ENCODE results near the gene MAB21L3.
A peak's percentile ranks its signal among the peaks of the same experiment; 100 is the strongest.

The MAB21L3 gene

DNA sequence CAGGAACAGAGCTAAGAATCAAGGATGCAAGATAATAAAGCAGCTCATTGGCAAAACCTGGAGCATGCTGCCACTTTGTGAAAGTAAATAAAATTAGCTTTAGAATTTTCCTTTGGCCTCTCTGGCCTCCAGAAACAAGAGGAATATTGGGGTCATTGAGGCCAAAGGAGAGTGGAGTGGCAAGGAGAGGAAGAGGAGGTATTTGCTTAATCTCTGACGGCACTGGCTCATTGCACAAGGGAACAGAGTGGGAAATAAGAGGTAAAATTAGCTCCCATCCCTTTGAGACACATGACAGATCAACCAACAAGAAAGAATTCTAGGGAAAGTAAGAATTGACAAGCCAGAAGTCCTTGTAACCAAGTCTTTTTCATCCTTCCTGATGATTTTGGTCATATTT lies 48.4 kb downstream of the MAB21L3 start:
- no peak overlapping the region for H3K4me3 ChIP-seq (ENCODE audit: low read length)
- DNase-seq (ENCODE audit: low read depth, low spot score), result no peak

DNA sequence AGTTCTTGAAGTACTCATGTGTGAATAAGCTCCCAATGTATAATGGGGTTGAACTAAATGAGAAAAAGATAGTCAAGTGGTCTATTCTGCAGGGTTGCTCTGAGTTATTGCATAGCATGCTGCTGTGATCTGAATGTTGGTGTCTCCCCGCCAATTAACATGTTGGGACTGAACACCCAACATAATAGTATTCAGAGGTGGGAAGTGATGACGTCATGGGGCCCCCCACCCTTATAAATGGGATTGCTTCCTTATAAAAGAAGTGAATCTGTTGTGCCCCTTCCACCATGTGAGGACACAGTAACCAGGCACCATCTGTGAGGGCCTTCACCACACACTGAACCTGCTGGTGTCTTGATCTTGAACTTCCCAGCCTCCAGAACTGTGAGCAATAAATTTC lies 50.2 kb downstream of the MAB21L3 start:
- no peak overlapping the region for H3K4me3 ChIP-seq (ENCODE audit: low read length)
- DNase-seq (ENCODE audit: low read depth, low spot score), result no peak

DNA sequence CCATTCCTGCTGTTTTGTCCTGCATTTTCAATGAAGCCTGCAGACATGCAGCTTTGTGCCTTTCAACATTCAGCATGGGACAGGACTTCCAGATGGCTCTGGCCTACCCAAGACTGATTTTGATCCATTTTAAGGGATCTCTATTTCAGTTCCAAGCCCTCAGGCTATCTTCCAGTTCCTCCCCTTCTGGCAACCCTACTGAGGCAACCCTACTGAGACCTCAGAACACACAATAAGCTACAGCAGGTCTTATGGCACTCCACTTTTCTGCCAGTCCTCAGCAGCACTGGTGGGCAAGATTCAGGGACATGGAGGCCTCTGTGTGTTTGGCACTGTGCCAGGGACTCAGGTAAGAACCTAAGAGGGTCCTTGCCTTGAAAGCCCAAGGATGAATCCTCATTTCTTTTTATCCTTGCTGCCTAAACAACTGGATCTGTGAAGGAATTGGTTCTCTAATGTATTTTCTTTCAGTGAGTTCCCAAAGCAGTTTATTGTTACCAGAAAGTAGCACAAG lies 50.7 kb downstream of the MAB21L3 start:
- no peak for DNase-seq (ENCODE audit: low read depth, low spot score)
- no peak overlapping the region for H3K4me3 ChIP-seq (ENCODE audit: low read length)

DNA sequence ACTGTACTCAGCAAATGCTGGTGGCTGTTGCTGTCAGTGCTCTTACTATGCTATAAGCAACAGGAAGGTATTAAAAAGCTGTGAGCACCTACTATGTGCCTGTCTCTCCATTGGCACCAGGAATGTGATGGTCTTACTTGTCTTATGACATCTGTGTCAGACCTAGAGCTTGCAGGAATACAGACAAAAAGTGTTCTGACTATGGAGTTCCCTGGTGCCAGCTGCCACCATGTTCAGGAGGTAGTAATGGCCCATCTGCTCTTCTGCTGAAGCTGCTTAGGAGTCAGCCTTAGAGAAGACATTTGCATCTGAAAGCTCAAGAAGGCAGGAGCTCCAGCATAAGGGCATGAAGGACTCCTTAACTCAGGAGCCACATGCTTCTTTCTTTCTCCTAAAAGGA lies 52.3 kb downstream of the MAB21L3 start:
- no peak for DNase-seq (ENCODE audit: low read depth, low spot score)
- no peak overlapping the region for H3K4me3 ChIP-seq (ENCODE audit: low read length)

DNA sequence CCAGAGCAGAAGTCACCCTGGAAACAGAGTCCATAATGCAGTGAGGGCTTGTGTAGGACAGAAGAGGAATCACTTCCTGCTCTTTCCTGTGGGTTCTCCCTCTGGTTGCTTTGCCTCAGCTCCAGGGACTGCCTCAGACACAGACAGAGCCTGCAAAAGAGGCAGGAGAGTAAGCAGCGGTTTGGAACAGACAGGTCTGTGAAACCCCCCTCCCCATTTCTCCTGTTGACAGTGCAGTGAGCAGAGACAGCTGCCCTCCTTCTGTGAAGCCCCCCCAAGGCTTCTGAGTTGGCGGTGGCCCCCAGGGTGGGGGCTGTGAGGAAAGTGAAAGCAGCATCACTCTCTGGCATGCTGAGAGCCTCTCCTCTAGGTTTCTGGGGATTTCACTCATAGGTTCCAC lies 53.0 kb downstream of the MAB21L3 start:
- no peak for DNase-seq (ENCODE audit: low read depth, low spot score)
- H3K4me3 ChIP-seq (ENCODE audit: low read length), result no peak overlapping the region

DNA sequence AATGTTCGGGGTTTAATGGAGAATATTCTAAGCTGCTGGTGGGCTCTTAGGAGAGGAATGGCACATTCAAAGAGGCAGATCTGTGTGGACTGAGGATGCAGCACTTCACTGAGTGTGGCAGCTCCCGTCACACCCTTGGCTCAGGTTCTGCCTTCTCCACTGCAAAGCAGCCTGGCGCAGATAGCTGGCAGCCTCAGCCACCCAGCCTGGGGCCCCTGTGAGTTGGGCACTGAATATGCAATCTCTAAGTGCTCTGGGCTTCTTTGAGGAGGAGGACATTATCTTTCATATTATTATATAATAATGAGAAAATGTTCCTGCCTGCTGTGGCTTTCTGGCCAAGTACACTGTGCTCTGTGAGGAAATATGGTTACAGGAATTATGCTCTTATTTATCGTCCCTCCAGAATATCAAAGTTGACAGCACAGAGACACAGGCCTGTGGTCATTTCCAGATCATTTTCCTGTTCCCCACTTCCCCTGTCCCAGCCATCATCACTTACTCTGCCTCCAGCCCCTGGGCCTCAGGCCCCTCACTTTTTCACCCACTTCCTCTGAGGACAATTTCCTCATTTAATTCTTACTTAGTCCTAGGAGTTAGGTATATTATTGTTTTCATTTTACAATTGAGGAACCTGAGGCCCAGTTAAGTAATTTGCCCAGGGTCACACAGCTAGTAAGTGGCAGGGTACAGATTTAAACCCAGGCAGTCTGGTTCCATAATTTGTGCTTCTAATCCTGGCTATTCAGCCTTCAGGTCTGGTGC lies 53.6 kb downstream of the MAB21L3 start:
- no peak overlapping the region for H3K4me3 ChIP-seq (ENCODE audit: low read length)
- DNase-seq (ENCODE audit: low read depth, low spot score), result no peak

DNA sequence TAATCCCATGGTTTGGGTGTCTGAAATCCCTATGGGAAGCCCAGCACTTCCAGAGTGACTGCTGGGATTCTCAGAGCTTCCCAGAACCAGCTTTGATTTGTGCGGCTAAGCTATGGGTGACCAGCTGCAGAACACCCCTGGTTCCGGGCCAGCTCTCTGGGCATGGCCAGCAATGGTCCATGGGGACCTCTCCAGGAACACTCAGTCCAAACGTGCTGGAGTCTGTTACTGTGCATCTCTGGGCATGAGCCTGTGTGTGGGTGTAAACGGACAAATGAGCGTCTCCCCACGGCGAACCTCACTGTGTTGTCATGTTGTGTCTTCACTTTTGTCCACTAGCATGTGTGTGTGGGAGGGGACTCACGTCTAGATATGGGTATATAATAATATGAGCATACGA lies 54.4 kb downstream of the MAB21L3 start:
- DNase-seq (ENCODE audit: low read depth, low spot score), result no peak
- no peak overlapping the region for H3K4me3 ChIP-seq (ENCODE audit: low read length)

DNA sequence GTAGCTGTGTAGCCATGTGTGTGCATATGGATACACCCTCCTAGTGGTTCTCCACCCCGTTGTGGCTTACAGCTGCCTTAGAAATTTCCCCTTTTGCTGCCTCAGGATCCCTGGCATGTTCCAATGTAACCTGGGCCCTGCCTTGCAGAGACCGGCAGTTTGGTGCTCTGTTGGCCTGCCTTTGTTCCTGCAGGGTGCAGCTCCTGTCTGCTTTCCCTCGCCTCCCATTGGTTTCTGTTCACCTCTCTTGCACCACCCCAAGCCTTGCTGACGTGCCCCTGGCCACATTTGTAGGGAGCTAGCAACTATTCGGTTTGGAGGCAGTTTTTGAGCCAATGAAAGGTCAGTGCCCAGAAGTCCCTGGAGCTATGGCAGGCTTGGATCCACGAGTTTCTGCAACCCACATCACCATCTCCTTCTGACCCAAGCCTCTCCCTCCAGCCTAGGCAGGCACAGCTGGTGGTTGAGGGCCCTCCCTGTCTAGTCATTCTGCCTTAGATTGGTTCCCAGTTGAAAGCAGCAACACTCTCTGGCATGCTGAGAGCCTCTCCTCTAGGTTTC lies 54.9 kb downstream of the MAB21L3 start:
- DNase-seq (ENCODE audit: low read depth, low spot score), result no peak
- H3K4me3 ChIP-seq (ENCODE audit: low read length), result no peak overlapping the region

DNA sequence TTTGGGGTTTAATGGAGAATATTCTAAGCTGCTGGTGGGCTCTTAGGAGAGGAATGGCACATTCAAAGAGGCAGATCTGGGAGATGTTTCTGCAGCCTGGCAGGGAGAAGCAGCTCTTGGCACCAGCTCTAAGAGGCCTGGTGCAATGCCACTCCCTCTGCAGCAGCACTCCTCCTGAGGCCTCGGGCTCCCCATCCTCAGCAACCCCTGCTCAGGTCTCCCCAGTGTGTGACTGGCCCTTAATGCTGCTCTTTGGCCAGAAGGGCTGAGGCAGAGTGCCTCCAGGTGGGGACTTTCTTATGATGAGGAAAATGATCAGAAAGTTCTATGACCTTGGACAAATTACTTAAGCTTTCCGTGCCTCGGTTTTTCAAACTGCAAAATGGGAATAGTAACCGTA lies 55.5 kb downstream of the MAB21L3 start:
- DNase-seq (ENCODE audit: low read depth, low spot score), result no peak
- H3K4me3 ChIP-seq (ENCODE audit: low read length), result no peak overlapping the region

DNA sequence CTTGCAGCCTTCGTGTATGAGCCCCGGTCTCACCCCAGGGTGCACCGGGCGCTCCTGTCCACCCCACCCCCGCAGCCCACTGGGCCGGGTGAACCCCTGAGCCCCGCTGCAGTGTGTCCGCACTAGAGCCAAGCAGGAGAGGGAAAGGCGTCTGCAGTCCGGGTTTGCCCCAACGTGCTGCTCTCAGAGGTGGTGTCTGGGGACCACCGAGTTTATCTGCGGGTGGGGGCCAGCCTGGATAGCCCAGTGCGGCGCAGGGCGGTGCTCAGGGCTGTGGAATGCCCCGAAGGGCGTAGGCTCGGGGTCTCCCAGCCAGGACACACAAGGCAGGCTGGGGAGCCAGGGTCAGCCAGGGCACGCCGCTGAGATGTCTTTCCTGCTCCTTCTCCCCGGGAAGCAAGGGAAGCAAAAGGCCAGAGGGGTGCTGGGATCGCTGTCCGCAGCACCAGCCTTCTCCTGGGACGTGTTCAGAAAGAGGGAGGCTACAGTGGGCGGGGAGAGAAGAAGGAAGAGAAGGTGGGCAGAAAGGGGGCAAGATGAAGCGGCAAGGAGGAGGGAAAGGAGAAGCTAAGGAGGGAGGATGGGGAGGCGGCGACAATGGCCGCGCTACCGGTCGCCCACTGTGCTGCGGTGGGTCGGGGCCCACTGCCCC lies 56.6 kb downstream of the MAB21L3 start:
- peak overlapping the region; percentile 47 for H3K4me3 ChIP-seq (ENCODE audit: low read length)
- DNase-seq (ENCODE audit: low read depth, low spot score), result no peak

DNA sequence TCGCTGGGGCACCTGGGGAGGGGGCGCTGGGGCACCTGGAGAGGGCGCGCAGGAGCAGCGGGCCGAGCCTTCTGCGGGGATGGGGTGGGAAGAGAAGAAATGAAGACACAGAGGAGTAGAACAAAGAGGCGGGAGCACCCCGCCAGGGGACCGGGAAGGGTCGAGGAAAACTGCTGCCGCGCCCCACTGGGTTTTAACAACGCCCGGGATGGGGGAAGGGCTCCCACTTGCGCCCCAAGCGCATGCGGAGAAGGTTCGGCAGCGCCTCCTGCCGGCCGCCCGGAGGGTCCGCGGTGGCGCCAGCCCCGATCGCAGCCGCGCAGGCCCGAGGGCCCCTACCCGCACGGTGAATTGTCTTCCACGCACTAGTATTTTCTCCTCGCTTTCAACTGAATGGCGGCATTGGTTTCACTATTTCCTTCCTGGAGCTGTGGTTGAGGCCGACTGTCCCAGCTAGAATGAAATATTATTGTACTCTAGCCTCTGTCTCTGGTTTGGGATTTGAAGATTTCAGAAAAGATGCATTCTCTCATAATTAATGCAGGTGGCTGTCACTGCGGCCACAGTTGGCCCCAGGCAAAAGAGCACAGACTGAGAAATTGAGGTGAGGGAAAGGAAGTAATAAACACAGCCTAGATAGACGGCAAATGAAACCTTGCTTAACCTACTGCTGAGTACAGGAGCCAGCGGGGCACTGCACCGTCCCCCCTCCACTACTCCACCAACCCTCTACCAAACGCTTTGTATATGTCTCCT lies 57.3 kb downstream of the MAB21L3 start:
- DNase-seq (ENCODE audit: low read depth, low spot score), result peak; percentile 50
- H3K4me3 ChIP-seq (ENCODE audit: low read length), result peak overlapping the region; percentile 47

DNA sequence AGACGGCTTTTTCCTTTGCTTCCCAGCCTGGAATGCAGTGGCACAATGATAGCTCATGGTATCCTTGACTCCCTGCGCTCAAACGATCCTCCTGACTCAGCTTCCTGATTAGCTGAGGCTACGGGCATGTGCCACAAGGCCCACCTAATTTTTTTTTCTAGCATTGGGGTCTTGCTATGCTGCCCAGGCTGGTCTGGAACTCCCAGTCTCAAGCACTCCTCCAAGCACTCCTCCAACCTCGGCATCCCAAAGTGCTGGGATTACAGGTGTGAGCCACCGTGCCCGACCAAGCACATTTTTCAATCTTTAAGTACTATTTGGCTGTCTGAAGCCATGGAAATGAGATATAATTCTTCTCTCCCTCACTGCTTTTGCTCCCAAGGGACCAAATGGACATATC lies 58.7 kb downstream of the MAB21L3 start:
- no peak for DNase-seq (ENCODE audit: low read depth, low spot score)
- no peak overlapping the region for H3K4me3 ChIP-seq (ENCODE audit: low read length)

DNA sequence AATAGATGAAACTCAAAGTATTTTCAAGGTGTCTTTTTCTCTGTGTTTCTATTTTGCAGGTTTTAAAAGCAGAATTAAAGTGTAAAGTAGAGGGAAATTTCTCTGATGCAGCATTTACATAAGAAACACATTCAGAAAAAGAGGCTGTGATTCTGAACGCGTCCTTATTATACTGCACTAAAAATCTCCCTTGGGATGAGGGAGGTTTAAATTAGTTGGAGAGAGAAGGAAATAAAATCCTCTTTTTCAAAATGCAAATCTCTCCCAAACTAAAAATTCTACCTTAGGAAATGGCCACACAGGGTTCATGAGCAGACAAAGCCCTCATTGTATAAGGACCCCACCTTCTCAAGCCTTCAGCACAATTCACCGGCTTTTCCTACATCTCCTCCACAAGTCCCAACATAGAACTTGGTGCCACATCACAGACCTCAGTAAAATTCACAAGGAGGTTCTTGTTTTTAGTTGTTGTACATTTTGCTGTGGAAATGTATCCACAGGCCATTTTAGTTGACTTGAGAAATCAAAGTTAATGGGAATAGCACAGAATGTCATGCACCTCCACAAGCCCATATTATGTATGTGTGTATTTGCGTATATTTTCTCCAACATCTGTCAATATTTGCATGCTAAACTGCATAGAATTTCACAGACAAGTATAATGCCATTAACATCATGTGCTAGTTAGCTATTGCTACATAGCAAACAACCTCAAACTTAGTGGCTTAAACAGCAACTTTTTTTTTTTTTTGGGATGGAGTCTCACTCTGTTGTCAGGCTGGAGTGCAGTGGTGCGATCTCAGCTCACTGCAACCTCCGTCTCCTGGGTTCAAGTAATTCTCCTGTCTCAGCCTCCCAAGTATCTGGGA lies 59.8 kb downstream of the MAB21L3 start:
- DNase-seq (ENCODE audit: low read depth, low spot score), result no peak
- no peak overlapping the region for H3K4me3 ChIP-seq (ENCODE audit: low read length)

DNA sequence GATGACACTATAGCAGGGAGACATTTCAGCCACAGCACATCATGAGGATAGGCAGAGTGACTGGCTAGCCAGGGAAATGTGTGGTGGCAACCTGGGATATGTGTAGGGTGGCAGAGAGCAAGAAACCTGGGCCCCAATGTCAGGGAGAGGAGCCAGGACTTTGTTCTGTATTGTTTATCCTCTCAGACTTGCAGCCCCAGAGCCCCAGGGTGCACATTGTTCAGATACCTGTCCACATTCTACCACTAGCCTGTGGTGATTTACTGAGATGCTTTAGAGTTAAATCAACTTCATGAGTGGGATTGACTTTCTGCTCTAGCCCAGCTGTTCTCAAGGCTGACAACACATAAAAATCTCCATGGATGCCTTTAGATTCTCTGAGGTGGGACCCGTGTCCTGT lies 61.5 kb downstream of the MAB21L3 start:
- DNase-seq (ENCODE audit: low read depth, low spot score), result no peak
- H3K4me3 ChIP-seq (ENCODE audit: low read length), result no peak overlapping the region

DNA sequence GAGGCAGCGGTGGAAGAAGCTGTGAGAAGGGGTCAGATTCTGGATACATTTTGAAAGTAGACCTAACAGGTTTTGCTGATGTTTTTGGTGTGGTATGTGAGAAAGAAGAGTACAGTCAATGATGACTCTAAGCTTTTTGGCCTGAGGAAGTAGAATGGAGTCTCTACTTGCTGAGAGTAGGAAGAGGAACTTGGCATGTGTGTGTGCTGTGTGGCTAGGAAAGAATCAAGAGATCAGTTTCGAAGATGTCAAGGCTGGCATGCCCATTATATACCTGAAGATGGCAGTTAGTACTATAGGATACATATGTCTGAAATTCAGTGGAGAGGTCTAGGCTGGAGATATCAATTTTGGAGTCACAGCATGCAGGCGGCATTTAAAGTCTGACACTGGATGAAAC lies 64.4 kb downstream of the MAB21L3 start:
- no peak overlapping the region for H3K4me3 ChIP-seq (ENCODE audit: low read length)
- DNase-seq (ENCODE audit: low read depth, low spot score), result no peak

DNA sequence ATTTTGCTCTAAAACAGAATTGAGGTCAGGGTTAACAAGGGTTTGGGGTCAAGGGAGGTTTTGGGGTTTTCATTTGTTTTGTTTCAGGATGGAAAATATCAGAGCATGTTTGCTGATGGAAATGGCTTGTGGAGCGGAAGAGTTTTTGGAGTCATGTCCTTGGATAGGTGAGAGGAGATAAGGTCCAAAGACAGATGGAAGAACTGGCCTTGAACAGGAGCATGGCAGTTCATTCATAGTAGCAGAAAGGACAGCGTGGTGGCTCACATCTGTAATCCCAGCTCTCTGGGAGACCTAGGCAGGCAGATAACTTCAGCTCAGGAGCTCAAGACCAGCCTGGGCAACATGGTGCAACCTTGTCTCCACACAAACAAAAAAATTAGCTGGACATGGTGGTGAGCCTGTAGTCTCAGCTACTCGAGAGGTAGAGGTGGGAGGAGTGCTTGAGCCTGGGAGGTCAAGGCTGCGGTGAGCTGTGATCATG lies 65.1 kb downstream of the MAB21L3 start:
- no peak overlapping the region for H3K4me3 ChIP-seq (ENCODE audit: low read length)
- DNase-seq (ENCODE audit: low read depth, low spot score), result no peak

DNA sequence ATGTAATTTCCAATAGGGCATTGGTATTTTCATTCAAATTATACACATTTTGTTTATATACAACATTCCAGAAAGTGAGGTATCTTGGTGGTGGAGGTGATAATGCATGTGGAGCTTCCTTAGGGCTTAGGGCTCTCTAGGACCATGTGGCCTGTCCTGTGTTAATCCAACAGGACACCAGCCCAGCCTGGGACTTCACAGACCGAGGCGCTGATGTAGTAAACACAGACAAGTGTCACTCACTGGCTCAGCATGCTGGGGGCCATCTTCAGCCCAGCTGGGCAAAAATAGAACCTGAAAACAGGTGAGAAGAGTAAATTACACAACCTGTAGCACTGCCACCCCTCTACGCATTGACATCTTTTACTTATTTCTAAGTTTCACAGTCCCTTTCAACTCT lies 66.7 kb downstream of the MAB21L3 start:
- no peak for DNase-seq (ENCODE audit: low read depth, low spot score)
- H3K4me3 ChIP-seq (ENCODE audit: low read length), result no peak overlapping the region

DNA sequence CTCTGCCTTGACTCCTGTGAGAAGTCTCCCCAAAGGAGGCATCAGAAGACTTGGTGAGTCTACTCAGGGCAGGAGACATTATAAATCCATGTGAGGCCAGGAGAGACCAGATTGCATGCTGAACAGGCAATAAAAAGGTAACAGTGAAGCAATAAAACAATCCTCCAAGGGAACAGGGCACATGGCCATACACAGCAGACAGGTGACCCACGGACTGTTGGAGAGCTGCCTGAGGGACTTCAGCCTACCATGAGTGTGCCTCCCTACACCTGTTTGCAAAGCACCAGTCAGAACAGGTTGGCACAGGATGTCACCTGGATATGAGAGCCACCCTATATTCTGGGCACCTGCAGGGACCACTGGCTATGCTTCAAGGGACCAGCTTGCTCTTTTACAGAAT lies 67.6 kb downstream of the MAB21L3 start:
- no peak for DNase-seq (ENCODE audit: low read depth, low spot score)
- H3K4me3 ChIP-seq (ENCODE audit: low read length), result no peak overlapping the region

DNA sequence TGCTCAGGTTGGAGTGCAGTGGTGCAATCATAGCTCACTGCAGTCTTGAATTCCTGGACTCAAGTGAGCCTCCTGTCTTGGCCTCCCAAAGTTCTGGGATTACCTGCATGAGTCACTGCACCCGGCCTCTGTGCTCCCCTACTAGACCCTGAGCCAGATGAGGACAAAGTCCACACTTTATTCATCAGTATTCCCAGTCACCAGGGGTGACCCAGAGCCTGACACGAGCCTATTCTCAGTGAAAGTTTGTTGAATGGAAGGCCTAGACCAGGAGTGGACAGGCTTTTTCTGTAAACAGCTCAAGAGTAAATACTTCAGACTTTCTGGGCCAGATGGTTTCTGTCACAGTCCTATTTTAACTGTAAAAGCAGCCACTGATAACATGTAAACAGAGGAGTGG lies 68.2 kb downstream of the MAB21L3 start:
- no peak overlapping the region for H3K4me3 ChIP-seq (ENCODE audit: low read length)
- DNase-seq (ENCODE audit: low read depth, low spot score), result no peak
